ENCODE measurements around the gene SLCO4A1.

The SLCO4A1 gene

DNA sequence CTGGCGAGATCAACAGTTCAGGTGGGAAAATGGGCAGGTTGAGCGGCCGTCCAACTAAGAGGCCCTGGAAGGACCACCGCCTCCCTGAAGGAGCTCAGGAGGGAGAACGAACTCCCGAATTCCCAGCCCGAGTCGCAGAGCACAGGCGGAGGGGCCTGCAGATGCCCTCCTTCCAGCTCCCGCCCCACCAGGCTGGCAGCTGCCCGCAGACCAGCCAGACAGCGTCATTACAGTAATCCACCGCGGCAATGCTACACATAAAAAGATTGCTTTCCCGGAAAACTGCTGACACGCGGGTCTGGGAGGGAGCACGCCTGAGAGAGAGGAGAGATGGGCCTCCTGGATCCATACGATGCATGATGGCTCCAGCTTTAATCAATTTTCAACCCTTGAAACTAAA is 30.5 kb upstream of the SLCO4A1 start:
- H3K4me3 ChIP-seq (ENCODE audit: low read depth, low read length) = no peak overlapping the region
- TF ChIP-seq, protein P1, sequence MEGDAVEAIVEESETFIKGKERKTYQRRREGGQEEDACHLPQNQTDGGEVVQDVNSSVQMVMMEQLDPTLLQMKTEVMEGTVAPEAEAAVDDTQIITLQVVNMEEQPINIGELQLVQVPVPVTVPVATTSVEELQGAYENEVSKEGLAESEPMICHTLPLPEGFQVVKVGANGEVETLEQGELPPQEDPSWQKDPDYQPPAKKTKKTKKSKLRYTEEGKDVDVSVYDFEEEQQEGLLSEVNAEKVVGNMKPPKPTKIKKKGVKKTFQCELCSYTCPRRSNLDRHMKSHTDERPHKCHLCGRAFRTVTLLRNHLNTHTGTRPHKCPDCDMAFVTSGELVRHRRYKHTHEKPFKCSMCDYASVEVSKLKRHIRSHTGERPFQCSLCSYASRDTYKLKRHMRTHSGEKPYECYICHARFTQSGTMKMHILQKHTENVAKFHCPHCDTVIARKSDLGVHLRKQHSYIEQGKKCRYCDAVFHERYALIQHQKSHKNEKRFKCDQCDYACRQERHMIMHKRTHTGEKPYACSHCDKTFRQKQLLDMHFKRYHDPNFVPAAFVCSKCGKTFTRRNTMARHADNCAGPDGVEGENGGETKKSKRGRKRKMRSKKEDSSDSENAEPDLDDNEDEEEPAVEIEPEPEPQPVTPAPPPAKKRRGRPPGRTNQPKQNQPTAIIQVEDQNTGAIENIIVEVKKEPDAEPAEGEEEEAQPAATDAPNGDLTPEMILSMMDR (IDR thresholded peaks at IDR 0.05; ENCODE audit: borderline replicate concordance, insufficient read depth, low read depth, low read length) = no peak

DNA sequence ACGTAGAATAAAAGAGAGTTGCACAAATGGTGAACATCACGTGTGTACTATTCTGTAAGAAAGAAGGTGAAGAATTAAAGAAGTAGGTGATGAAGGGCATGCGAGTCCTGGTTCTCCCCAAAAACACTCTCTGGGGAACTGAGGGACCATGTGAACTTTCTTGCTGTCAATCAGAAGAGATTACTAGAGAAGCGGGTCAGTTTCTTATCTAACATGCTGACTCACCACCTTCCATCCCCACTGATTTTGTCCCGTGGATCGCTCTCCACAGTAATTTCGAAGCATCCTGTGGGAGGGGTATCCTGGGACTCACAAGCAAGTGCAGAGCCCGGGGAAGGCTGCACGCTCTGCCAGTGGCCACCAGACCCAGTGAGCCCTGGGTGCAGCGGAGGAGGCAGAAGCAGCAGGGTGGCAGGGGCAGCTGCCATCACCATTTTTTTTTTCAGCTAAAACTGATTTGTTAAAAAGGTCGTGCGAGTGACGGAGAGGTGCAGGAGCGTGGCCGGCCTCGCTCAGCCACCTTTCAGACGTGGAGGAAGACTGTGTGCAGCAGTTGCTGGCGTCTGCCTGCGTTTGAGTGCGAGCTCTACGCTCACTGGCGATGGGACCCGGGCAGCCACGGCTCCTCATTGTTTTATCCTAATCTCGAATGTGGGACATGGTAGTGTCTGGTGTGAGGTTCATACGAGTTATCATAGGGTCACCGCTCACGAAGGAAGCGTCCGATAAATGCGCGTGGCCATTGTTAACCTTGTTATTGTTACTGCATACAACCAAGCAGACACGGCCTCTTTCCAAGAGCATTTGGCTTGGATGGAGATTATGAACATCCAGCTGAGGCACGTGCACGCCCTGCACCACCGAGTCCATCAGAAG is 28.0 kb upstream of the SLCO4A1 start:
- TF ChIP-seq, protein P1 (IDR thresholded peaks at IDR 0.05; ENCODE audit: borderline replicate concordance, insufficient read depth, low read depth, low read length) = no peak
- no peak overlapping the region for H3K4me3 ChIP-seq (ENCODE audit: low read depth, low read length)

DNA sequence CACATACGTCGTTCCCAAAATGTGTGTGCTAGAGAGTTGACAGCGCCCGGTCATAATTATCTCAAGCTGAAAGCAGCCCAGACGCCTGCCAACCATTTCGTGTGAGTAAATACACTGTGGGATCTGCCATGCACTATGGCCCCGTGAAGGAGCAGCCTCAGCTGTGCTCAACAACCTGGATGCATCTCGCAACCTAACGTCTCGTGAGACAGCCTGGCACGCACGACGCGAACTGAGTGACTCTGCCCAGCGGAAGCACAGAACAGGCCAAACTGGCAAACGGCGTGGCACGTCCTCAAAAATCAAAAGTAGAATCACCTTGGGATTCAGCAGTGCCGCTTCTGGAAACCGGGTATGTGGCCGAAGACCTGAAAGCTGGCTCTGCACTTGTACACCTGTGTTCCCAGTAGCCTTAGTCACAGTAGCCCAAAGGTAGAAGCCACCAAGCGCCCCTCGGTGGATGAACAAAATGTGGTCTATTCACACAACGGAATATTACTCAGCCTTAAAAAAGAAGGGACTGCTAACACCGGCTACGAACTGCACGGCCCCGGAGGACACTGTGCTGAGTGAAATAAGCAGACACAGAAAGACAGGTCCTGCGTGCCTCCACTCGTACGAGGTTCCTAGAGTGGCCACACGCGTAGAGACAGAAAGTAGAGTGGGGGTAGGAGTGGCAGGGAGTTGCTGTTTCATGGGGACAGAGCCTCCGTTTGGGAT is 27.2 kb upstream of the SLCO4A1 start:
- H3K4me3 ChIP-seq (ENCODE audit: low read depth, low read length) = no peak overlapping the region
- TF ChIP-seq, protein P1 (IDR thresholded peaks at IDR 0.05; ENCODE audit: borderline replicate concordance, insufficient read depth, low read depth, low read length) = no peak

DNA sequence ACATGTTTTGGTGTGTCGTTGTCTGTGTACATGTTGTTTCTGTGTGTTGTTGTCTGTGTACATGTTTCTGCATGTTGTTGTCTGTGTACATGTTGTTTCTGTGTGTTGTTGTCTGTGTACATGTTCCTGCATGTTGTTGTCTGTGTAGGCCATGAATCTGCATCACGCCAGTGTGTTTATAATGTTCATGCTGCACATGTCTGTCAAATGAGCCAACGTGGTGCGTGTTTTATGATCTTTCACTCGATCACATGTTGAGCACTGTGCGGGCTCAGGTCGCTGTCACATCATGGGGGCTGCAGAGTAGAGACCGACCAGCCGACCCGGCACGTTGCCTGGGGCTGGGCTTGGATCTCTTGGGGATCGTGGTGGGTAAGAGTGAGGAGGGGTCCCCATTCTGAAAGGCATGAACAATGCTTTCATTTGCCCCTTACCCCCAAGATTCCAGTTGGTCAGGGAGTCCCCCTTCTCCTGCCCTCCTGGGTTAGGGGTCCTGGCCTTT is 26.5 kb upstream of the SLCO4A1 start:
- TF ChIP-seq, protein P1 (IDR thresholded peaks at IDR 0.05; ENCODE audit: borderline replicate concordance, insufficient read depth, low read depth, low read length) = no peak
- no peak overlapping the region for H3K4me3 ChIP-seq (ENCODE audit: low read depth, low read length)

DNA sequence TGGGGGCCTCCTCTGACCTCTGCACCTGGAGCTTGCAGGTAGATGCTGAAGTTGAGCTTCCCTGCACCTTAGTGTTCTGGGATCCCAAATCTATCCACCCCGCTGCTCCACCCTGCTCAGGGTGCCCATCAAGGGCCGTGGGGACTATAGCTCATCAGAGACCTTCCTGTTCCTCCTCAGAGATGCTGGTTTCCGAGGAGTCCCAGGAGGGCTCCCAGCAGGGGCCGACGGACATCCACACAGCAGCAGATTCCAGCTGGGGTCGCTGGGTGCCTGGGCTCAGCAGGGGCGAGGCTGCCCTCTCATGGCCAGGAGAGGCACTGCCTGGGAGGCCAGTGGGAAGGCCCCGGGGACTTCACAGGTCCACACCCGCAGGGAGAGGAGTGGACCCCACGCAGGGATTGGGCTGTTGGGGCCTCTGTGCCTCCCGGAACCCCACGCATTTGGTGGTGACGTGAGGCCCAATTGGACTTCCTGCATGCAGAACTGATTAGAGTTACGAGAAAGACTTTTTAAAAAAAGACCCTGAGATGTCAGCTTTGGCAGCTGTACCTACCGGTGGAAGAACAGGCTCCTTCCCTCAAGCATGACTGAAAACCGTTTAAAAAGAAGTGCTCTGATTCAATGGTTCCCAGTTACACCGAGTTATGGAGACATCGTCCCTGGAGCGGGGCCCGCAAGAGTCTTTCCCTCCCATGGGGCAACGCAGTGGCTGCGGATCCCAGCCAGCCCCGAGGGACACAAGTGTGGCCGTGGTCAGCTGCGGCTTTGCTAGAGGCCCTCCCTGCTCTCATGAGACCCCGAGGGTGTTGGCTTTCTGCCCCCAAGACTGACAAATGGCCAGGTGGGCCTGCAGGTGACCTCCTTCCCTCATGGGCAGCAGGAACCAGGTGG is 25.3 kb upstream of the SLCO4A1 start:
- TF ChIP-seq, protein P1 (IDR thresholded peaks at IDR 0.05; ENCODE audit: borderline replicate concordance, insufficient read depth, low read depth, low read length) = peak; percentile 98
- no peak overlapping the region for H3K4me3 ChIP-seq (ENCODE audit: low read depth, low read length)

DNA sequence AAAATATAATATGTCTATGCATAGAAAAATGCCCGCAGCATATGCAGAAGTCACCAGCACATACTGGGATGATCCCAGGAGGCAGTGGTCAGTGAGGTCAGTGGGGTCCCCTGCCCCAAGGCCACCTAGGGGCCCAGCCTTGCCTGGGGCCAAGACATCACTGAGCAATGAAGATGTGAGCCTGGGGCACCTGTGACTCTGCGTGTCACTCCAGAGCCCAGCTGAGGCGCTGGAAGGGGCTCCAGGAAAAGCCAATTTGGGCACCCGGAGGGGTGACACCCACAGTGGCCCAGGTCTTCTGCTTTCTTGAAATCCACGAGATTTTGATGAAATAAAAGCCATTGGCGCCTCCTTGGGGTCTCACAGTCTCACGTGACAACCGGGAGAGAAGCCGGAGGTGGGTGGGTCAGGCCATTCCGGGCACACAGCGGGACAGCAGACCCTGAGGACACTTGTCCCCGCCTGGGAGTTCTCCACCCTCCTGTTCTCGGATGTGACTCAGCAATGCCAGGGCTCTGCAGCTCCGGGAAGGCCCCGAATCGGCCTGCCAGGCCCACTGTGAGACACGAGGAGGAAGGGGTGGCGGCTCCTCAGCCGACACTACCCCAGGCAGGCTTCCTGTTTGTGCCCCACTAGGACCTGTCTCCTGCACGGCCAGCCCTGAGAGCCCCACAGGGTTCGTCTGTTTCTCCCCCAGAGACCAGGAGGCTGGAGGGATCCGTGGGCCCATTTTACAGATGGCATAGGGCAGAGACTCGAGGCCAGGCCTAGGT is 24.4 kb upstream of the SLCO4A1 start:
- TF ChIP-seq, protein P1 (IDR thresholded peaks at IDR 0.05; ENCODE audit: borderline replicate concordance, insufficient read depth, low read depth, low read length) = no peak
- no peak overlapping the region for H3K4me3 ChIP-seq (ENCODE audit: low read depth, low read length)

Measured in GM12875 (cell line).